GM12878 (cell line): ENCODE measurements around the gene PRSS27.

Experiments used
- CTCF ChIP-seq, 3 experiments: IDR thresholded peaks in 2 of 3; conservative IDR thresholded peaks in 1 of 3; 2 replicates each; pipeline ENCODE4 v1.5.1; 2011; ENCODE audit warnings: low read depth in 3 of 3, low read length in 3 of 3, mild to moderate bottlenecking in 3 of 3, control low read depth in 2 of 3, moderate library complexity in 2 of 3, inconsistent platforms in 1 of 3, mixed read lengths in 1 of 3; ENCODE audit not compliant: control insufficient read depth in 2 of 3, insufficient read depth in 1 of 3; ENCODE audit errors: extremely low read depth in 1 of 3
- EP300 ChIP-seq, 2 experiments: fragments of 150-350 bp in 1 of 2; IDR thresholded peaks; 2 replicates each; pipeline ENCODE4 v1.6.1; 2011 to 2012; ENCODE audit warnings: low read depth in 2 of 2, low read length in 2 of 2, borderline replicate concordance in 1 of 2, improper control_type of control experiment in 1 of 2, inconsistent platforms in 1 of 2; ENCODE audit not compliant: control insufficient read depth in 1 of 2
- EZH2 ChIP-seq: IDR thresholded peaks from 2 replicates; pipeline ENCODE4 v1.6.1; 2012; ENCODE audit warnings: low read depth, mild to moderate bottlenecking, control low read depth, inconsistent platforms, low read length, borderline replicate concordance; ENCODE audit not compliant: control insufficient read depth
- FOXM1 ChIP-seq: IDR thresholded peaks from 2 replicates; pipeline ENCODE4 v1.6.1; 2012; ENCODE audit warnings: low read depth, mild to moderate bottlenecking, inconsistent platforms, low read length, moderate library complexity
- GATAD2B ChIP-seq: fragments of 450-650 bp; conservative IDR thresholded peaks from 2 replicates; pipeline ENCODE4 v1.6.1; 2017; ENCODE audit warnings: low read depth, mild to moderate bottlenecking, moderate library complexity
- HDAC2 ChIP-seq: fragments of 200-600 bp; sonication (generic); IDR thresholded peaks from 2 replicates; pipeline ENCODE4 v1.6.1; 2017
- KLF5 ChIP-seq: fragments of 450-650 bp; IDR thresholded peaks from 2 replicates; pipeline ENCODE4 v1.6.1; 2014; ENCODE audit warnings: mild to moderate bottlenecking; ENCODE audit not compliant: partially characterized antibody
- NFYA ChIP-seq: IDR thresholded peaks from 2 replicates; pipeline ENCODE4 v1.6.1; 2011; ENCODE audit warnings: low read depth, mild to moderate bottlenecking, low read length, improper control_type of control experiment, borderline replicate concordance
- PBX3 ChIP-seq: IDR thresholded peaks from 2 replicates; pipeline ENCODE4 v1.6.1; 2011; ENCODE audit warnings: mild to moderate bottlenecking, low read depth, low read length, moderate library complexity; ENCODE audit not compliant: insufficient replicate concordance
- POLR2A ChIP-seq: IDR thresholded peaks from 2 replicates; pipeline ENCODE4 v1.6.1; 2011; ENCODE audit warnings: low read depth, mild to moderate bottlenecking, low read length
- POLR2AphosphoS5 ChIP-seq: IDR thresholded peaks from 2 replicates; pipeline ENCODE4 v1.6.1; 2011; ENCODE audit warnings: mild to moderate bottlenecking, low read length, inconsistent platforms
- RFX5 ChIP-seq: IDR thresholded peaks from 2 replicates; pipeline ENCODE4 v1.6.1; 2011; ENCODE audit warnings: low read depth, low read length, improper control_type of control experiment
- SMAD5 ChIP-seq: IDR thresholded peaks from 2 replicates; pipeline ENCODE4 v1.6.1; 2016; ENCODE audit warnings: antibody characterized with exemption, low read depth

GRCh38 chr16:2675021-2675420, 45.0 kb downstream of the PRSS27 start:
- no peak for TF ChIP-seq EP300 (IDR thresholded peaks at IDR 0.05; ENCODE audit: borderline replicate concordance in 1 of 2, control insufficient read depth in 1 of 2, low read depth in 2 of 2, low read length in 2 of 2)
- no peak for TF ChIP-seq POLR2AphosphoS5
- TF ChIP-seq SMAD5: no peak
- TF ChIP-seq HDAC2: no peak
- TF ChIP-seq FOXM1: no peak
- TF ChIP-seq KLF5: no peak
- TF ChIP-seq PBX3: no peak
- no peak for TF ChIP-seq RFX5
- no peak for TF ChIP-seq POLR2A
- no peak for TF ChIP-seq EZH2
- no peak for TF ChIP-seq CTCF (IDR thresholded peaks at IDR 0.05 in 2 of 3, conservative IDR thresholded peaks at IDR 0.05 in 1 of 3; ENCODE audit: control insufficient read depth in 2 of 3, extremely low read depth in 1 of 3, insufficient read depth in 1 of 3, low read depth in 3 of 3, low read length in 3 of 3)
- TF ChIP-seq GATAD2B: no peak
- TF ChIP-seq NFYA: no peak
